ENCODE results near the gene SLU7.

DNA sequence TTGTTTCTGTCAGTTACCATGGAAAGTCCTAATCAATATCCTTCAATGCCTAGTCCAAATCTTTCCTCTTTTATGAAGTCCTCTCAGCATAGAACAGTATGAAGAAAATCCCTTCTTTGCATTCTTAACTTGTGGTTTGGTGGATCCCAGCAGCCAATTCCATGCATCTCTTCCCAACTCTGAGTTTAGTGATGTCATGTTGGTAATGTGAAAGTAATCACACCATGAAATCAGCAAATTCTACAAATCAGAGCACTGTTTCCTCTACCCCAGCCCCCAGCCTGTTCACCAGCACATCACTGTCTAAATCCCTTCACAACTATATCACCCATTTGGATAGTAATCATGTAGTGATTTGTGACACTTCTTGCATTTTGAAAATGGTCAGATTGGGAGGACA, 43.7 kb downstream of the SLU7 start:
- TF ChIP-seq, protein P1, sequence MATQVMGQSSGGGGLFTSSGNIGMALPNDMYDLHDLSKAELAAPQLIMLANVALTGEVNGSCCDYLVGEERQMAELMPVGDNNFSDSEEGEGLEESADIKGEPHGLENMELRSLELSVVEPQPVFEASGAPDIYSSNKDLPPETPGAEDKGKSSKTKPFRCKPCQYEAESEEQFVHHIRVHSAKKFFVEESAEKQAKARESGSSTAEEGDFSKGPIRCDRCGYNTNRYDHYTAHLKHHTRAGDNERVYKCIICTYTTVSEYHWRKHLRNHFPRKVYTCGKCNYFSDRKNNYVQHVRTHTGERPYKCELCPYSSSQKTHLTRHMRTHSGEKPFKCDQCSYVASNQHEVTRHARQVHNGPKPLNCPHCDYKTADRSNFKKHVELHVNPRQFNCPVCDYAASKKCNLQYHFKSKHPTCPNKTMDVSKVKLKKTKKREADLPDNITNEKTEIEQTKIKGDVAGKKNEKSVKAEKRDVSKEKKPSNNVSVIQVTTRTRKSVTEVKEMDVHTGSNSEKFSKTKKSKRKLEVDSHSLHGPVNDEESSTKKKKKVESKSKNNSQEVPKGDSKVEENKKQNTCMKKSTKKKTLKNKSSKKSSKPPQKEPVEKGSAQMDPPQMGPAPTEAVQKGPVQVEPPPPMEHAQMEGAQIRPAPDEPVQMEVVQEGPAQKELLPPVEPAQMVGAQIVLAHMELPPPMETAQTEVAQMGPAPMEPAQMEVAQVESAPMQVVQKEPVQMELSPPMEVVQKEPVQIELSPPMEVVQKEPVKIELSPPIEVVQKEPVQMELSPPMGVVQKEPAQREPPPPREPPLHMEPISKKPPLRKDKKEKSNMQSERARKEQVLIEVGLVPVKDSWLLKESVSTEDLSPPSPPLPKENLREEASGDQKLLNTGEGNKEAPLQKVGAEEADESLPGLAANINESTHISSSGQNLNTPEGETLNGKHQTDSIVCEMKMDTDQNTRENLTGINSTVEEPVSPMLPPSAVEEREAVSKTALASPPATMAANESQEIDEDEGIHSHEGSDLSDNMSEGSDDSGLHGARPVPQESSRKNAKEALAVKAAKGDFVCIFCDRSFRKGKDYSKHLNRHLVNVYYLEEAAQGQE (IDR thresholded peaks at IDR 0.05; ENCODE audit: insufficient read depth in 1 of 2, low read depth in 2 of 2, low read length in 2 of 2), result no peak
- TF ChIP-seq SIN3A (IDR thresholded peaks at IDR 0.05; ENCODE audit: borderline replicate concordance, insufficient read depth, low read length) (no peak), POLR2AphosphoS5 (IDR thresholded peaks at IDR 0.05; ENCODE audit: low read depth, low read length) (no peak), TAF1 (IDR thresholded peaks at IDR 0.05; ENCODE audit: borderline replicate concordance, insufficient read depth, low read length) (no peak), FOXP2 (optimal IDR thresholded peaks at IDR 0.05; ENCODE audit: borderline replicate concordance, extremely low read depth, extremely low read length, insufficient read depth) (no peak)
